ENCODE data around the gene EMCN.

DNA sequence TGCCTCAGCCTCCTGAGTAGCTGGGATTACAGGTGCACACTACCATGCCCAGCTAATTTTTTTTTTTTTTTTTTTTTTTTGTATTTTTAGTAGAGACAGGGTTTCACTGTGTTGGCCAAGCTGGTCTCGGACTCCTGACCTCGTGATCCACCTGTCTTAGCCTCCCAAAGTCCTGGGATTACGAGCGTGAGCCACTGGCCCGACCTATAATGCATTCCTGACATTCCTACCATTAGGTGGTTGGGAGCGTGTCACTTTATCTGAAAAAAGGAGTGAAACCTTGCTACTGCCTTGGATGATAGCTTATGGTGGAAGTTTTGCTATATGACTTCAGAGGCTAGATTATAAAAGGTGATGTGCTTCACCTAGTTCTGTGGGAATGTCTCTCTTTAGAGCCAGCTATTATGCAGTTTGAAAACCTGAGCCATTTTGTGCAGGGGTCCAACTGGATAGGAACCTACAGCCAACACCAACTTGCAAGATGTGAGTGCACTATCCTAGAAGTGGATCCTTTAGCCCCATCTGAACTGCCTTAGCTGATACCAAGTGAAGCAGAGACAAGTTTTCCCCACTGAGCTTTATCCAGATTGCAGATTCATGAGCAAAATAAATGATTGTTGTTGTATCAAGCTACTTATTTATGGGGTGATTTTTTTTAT lies 29.8 kb upstream of the EMCN start:
- TF ChIP-seq EZH2 (IDR thresholded peaks at IDR 0.05; ENCODE audit: low read depth) (no peak), CTCF (conservative IDR thresholded peaks at IDR 0.05) (no peak)

Data from PC-9 (cell line).